MM.1S (cell line): ENCODE results near the gene ATAD3B.

Source experiments
- EZH2 ChIP-seq: fragments of 300-600 bp; sonication (generic); optimal IDR thresholded peaks from 2 replicates; pipeline ENCODE3; 2017; ENCODE audit warnings: low read depth, mild to moderate bottlenecking, antibody characterized with exemption, low read length, mixed read lengths
- EZH2phosphoT487 ChIP-seq: fragments of 300-600 bp; sonication (generic); IDR thresholded peaks from 2 replicates; pipeline ENCODE4 v1.6.1; 2018; ENCODE audit warnings: antibody characterized with exemption, low read length
- TF ChIP-seq, protein P1 (sequence below): fragments of 300-600 bp; sonication (generic); IDR thresholded peaks from 2 replicates; pipeline ENCODE4 v1.5.1; 2016; ENCODE audit warnings: antibody characterized with exemption, low read length, mixed read lengths

DNA sequence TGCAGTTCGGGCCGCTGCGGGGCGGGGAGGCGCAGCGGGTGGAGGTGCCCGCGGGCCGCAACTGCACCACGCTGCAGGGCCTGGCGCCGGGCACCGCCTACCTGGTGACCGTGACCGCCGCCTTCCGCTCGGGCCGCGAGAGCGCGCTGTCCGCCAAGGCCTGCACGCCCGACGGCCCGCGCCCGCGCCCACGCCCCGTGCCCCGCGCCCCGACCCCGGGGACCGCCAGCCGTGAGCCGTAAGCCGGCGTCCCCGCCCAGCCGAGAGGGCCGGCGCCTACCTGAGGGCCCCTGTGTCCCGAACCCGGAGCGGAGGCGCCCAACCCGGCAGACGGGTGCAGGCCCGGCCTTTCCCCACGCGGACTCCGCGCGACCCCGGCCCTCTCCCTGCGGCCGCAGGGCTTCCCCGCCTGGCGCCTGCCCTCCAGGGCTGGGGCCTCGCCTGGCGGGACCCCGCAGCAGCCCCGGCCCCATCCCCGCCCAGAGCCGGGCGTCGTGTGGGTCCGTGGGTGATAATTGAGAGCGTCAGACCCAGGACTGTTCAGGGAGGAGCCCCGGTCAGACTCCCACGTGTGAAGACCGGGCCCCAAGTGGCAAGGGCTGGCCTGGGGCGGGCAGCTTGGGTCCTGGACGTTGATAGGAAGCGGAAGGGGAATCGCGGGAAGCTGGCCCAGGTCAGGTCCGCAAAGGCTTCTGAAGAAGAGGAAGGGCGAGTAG is 31.9 kb upstream of the ATAD3B start:
- TF ChIP-seq EZH2 (no peak), EZH2phosphoT487 (no peak)
- TF ChIP-seq, protein P1, sequence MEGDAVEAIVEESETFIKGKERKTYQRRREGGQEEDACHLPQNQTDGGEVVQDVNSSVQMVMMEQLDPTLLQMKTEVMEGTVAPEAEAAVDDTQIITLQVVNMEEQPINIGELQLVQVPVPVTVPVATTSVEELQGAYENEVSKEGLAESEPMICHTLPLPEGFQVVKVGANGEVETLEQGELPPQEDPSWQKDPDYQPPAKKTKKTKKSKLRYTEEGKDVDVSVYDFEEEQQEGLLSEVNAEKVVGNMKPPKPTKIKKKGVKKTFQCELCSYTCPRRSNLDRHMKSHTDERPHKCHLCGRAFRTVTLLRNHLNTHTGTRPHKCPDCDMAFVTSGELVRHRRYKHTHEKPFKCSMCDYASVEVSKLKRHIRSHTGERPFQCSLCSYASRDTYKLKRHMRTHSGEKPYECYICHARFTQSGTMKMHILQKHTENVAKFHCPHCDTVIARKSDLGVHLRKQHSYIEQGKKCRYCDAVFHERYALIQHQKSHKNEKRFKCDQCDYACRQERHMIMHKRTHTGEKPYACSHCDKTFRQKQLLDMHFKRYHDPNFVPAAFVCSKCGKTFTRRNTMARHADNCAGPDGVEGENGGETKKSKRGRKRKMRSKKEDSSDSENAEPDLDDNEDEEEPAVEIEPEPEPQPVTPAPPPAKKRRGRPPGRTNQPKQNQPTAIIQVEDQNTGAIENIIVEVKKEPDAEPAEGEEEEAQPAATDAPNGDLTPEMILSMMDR = no peak
